Mucosa of descending colon (tissue), 3 donors: ENCODE results near the gene MYOCD. TPM values are rescaled to one million over a fixed set of nuclear protein-coding genes. Genes with fewer than 3 reads are reported as not detected.
A peak's percentile ranks its signal among the peaks of the same experiment; 100 is the strongest.

Experiments used
- ATAC-seq: fragments of 200-7000 bp; cut with Tn5 transposase; one replicate; pipeline ENCODE4 v1.9.1; 2020; ENCODE audit warnings: mild to moderate bottlenecking, moderate library complexity
- DNase-seq, 3 donors: peaks; one replicate each; pipeline ENCODE4 v3.0.0-alpha.2; 2020
- H3K36me3 ChIP-seq: fragments of 200-600 bp; one replicate; pipeline ENCODE4 v1.8.0; 2021; ENCODE audit warnings: low read depth, mild to moderate bottlenecking
- H3K4me1 ChIP-seq: fragments of 200-600 bp; one replicate; pipeline ENCODE4 v1.8.0; 2021; ENCODE audit warnings: low read depth, mild to moderate bottlenecking
- H3K4me3 ChIP-seq: fragments of 200-600 bp; one replicate; pipeline ENCODE4 v1.8.0; 2021; ENCODE audit warnings: mild to moderate bottlenecking
- H3K9me3 ChIP-seq: fragments of 200-600 bp; one replicate; pipeline ENCODE4 v1.8.0; 2021; ENCODE audit warnings: mild to moderate bottlenecking
- intact Hi-C, 2 donors: fragments of 100-400 bp; cut with DNase I in 1 of 2; cut with micrococcal nuclease in 1 of 2; formaldehyde crosslinking; loops; one replicate each; pipeline versions ENCODE4 v1.11.0 to v1.11.1; 2022; cut with DNase I, micrococcal nuclease
- total RNA-seq, 3 donors: library from RNA; stranded (reverse); fragmentation: NEBNext Ultra II Directional in 2 of 3; extraction: Animal tissue kit (Norgen Biotek cat#: 25700) in 2 of 3; gene quantifications; one replicate each; pipeline versions ENCODE4 v1.2.1 to v1.2.4, GENCODE V29; 2021 to 2023
- TF ChIP-seq, protein P1 (sequence below): fragments of 200-600 bp; IDR thresholded peaks from one replicate; pipeline ENCODE4 v1.8.0; 2022; ENCODE audit warnings: antibody characterized with exemption, mild to moderate bottlenecking
- donor health status: DM: no; HTN: no; CAD: no; lungs with moderate emphysema.
- donor health status: DM: no; HTN: no; CAD: no.
- donor health status: DM: no; HTN: yes; CAD: no.

The MYOCD gene
- total RNA-seq, 3 donors from 2014 or later = 2.8 to 136 (median 9.4) TPM

DNA sequence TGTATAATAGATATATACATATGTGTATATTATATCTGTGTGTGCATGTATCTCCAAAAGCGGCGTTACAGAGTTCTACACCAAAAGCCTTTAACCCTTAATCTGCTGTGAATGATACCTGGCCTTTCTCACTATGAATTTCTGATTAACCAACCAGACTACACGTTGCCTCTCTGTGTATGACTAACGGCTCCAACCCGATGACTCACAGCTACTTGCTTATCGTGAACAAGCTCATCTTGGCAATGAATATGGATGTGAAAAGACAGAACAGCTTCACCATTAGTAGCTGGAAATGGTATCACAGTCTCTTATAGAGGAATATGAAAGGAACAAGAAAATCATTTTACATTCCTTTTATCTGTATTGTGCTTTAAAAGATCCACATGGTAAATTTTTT is 99.9 kb downstream of the MYOCD start:
- Histone ChIP-seq H3K36me3 (no peaks in the 10 kb centered on the region), H3K4me3 (no peak overlapping the region), H3K9me3 (no peaks in the 10 kb centered on the region), H3K4me1 (no peaks in the 10 kb centered on the region)
- TF ChIP-seq, protein P1, sequence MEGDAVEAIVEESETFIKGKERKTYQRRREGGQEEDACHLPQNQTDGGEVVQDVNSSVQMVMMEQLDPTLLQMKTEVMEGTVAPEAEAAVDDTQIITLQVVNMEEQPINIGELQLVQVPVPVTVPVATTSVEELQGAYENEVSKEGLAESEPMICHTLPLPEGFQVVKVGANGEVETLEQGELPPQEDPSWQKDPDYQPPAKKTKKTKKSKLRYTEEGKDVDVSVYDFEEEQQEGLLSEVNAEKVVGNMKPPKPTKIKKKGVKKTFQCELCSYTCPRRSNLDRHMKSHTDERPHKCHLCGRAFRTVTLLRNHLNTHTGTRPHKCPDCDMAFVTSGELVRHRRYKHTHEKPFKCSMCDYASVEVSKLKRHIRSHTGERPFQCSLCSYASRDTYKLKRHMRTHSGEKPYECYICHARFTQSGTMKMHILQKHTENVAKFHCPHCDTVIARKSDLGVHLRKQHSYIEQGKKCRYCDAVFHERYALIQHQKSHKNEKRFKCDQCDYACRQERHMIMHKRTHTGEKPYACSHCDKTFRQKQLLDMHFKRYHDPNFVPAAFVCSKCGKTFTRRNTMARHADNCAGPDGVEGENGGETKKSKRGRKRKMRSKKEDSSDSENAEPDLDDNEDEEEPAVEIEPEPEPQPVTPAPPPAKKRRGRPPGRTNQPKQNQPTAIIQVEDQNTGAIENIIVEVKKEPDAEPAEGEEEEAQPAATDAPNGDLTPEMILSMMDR = no peak
- intact Hi-C loops = no loop called here
- no peak for DNase-seq
- peak; percentile 49 for ATAC-seq

DNA sequence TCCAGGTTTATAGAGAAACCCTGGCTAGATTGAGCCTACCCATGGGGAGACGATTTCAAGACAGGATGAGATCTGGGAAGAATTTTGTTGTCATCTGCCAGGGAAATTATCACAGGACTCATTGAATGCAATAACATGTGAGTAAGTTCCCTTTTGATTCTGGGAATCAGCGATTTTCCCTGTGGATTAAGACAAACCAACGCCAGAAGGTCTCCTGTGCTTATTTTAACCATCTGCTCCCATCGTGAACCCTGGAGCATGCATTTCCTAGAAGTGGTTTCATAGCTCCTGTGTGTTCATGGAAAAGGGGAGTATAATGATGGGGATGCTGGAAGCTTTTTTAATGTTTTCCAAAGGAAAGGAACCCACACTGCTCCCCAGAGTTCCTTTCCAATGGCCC is 102.6 kb downstream of the MYOCD start:
- TF ChIP-seq, protein P1 = no peak

DNA sequence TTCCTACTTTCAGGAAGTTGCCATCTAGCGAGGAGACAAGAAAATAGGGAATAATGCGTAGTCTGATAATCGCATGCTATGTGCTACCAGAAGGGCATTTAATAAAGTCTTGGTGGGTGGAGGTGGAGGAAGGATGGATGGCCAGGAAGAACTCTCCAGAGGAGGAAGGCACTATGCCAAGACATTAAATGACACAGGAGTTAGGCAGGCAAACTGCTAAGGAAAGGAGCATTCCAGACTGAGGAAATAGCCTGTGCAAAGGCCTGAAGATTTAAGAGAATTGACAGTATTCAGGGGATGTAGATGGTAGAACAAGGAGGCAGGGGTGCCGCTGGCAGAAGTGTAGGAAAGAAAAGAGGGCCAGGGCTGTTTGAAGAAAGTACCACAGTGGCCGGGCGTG is 104.3 kb downstream of the MYOCD start:
- no peak for ATAC-seq
- intact Hi-C loops = no loop called here
- TF ChIP-seq, protein P1 = no peak

More for the DNA sequence above, 102.6 kb downstream of the MYOCD start:
- Histone ChIP-seq H3K4me3 (no peak overlapping the region), H3K4me1 (no peaks in the 10 kb centered on the region), H3K36me3 (no peaks in the 10 kb centered on the region), H3K9me3 (no peaks in the 10 kb centered on the region)
- ATAC-seq (no peak), DNase-seq (no peak)
- intact Hi-C loops = no loop called here

DNA sequence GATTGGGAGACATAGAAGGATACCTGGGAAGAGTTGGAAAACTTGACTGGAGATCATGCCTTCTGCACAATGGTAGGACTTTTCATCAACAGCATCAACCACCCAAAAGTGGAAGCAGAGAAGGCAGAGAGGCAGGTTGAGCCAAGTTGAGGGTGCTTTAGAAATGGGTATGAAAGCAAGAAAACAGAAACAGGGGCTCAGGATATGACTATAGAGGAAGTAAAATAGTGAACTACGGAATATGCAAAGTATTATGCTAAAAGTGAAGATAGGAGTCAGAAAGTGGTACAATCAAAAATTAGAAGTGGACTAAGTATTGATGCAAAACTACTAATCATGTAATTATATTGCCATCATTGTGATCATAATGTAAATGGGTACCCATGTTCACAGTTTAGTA is 107.5 kb downstream of the MYOCD start:
- no peak for ATAC-seq
- intact Hi-C loops = no loop called here
- Histone ChIP-seq H3K4me3 (no peak overlapping the region), H3K4me1 (no peaks in the 10 kb centered on the region), H3K9me3 (no peaks in the 10 kb centered on the region), H3K36me3 (no peaks in the 10 kb centered on the region)
- DNase-seq = no peak
- TF ChIP-seq, protein P1 = no peak

More for the DNA sequence above, 104.3 kb downstream of the MYOCD start:
- Histone ChIP-seq H3K9me3 (no peaks in the 10 kb centered on the region), H3K4me3 (no peak overlapping the region), H3K4me1 (no peaks in the 10 kb centered on the region), H3K36me3 (no peaks in the 10 kb centered on the region)
- no peak for DNase-seq

DNA sequence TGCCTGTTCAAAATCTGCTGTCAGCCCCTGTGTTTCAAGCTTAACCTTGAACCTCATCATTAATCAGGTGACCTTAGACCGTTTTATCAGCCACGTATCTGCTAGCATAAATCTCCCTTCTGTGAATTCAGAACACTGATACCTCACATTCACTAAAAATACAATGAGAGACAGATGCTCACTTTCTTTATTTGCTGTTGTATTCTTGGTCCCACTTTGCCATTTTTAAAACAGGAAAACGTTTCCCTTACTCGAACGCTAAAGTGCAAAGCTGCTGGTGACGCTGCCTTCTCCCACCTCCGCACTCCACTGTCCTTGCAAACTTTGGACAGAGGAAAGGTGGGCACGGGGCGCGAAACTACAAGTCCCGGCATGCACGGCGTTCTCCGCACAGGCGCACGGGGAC is 123.4 kb downstream of the MYOCD start:
- TF ChIP-seq, protein P1 = no peak
- no peak for DNase-seq
- H3K4me3 ChIP-seq = peak overlapping the region; percentile 70
- no peak for ATAC-seq
- intact Hi-C loops = no loop called here
- H3K9me3 ChIP-seq = no peaks in the 10 kb centered on the region
- peaks cover 4% of the 10 kb centered on the region for H3K4me1 ChIP-seq
- no peaks in the 10 kb centered on the region for H3K36me3 ChIP-seq
